ENCODE measurements around the gene ABCC8.

Gene ABCC8

DNA sequence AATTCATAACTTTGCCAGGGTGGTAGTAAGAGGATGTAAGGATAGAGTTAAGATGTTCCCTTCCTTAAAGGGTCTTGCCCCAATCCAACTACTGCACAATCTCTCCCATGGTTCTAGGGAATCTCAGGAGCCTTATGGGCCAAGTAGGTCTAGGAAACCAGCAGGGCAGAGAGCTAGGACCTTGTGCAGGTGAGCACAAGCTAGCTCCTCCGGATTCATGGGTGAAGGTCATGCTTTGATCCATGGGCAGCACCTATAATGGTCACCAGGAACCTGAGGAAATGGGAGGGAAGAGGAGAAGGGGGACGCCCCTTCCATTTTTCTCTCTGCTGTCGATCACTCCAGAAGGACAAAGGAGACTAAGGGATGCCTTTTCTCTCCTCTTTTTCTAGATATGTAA lies 105.0 kb downstream of the ABCC8 start:
- in situ Hi-C loops (cut with MboI; ENCODE audit: low sequenced_read_pairs), result no loop called here

DNA sequence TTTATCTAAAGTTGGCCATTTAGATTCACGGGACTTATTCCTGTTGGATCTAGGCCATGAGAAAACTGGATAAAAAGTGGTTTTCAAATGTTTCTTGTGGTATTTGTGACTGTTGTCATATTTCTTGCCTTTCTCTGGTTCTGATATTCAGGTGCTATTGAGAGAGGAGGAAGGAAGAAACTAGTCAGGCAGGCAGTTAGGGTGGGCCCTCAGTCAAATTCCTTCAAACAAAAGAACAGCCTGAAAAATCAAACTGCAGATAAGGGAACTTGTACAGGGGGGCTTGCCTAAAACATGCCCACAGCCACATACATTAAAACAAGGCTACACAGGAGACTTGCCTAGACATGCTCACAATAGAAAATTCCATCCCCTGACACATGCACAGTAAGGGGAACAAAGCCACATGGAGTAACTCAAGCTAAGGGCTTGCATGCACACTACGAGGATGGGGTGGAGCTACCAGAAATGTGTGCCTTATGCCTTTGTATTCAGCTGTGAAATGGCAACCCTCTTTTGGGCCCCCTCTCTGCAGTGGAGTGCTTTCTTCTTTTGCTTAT lies 106.9 kb downstream of the ABCC8 start:
- in situ Hi-C loops (cut with MboI; ENCODE audit: low sequenced_read_pairs), result no loop called here

DNA sequence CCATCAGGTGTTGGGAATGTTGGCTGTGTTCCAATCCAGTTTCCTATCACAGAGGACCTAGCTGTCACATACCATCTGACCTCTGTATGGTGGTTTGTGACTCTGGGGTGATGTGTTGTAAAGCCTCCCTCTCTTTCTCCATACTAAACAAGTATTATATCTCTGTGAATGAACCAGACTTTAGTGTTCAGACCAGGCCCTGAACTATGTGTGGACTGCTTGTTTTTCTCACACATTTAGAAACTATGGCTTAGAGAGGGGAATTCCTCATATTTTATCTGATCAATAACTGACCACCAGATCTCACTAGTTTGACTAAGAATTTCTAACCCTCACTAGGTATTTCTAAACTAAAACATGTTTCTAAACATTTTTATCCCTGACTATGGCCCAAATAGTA lies 107.6 kb downstream of the ABCC8 start:
- in situ Hi-C loops (cut with MboI; ENCODE audit: low sequenced_read_pairs), result no loop called here

DNA sequence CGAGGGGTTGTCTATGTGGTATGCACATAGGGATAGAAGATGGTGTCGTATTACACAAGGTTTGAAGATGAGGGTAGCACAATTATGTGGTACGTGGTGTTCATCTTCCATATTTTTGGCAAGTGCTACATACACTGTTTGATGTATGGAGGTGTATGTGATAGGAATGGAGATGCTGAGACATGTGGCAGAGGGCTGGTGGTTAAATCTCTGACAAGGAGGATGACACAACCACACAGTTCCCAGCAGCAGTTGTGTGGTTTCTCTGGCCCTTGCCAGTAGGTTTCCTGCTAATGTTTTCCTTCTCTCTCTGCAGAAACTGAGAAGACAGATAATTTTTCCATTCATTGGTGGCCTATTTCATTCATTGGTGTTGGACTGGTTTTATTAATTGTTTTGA lies 108.1 kb downstream of the ABCC8 start:
- in situ Hi-C loops (cut with MboI; ENCODE audit: low sequenced_read_pairs), result no loop called here

DNA sequence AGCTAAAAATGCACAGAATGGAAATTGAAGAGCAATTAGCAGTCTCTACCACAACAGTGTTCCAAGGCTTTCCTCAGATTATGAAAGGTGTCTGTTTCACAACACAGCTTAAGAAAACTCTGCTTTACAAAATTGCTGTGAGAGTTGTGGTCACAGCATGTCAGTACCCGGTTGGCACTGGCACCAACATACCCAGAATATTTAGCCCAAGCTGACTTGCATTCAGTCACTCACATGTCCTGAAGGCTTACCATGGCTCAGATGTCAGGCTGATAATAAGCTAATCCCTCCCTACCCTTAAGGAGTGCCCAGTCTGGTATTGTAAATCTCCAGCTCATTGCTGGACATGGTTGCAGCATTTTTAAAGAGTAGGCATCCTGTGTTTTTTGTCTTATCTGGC lies 110.2 kb downstream of the ABCC8 start:
- in situ Hi-C loops (cut with MboI; ENCODE audit: low sequenced_read_pairs), result no loop called here

DNA sequence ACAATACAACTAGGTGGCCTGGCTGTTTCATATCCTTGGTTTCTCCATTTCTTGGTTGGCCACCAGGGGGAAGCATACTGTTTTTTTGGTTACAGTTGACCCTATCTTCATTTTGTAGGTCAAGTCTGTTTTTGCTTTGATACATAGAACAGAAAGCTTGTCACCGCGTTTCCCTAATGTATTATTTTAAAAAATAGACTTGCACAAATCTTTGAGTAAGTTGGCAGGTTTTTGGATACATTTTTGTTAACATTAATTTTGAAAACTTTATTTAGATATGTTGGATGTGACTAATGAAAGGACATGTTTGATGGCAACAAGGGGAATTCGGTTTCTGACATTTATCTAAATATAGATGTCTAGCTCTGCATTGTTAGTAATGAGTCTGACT lies 122.0 kb downstream of the ABCC8 start:
- in situ Hi-C loops (cut with MboI; ENCODE audit: low sequenced_read_pairs), result no loop called here

DNA sequence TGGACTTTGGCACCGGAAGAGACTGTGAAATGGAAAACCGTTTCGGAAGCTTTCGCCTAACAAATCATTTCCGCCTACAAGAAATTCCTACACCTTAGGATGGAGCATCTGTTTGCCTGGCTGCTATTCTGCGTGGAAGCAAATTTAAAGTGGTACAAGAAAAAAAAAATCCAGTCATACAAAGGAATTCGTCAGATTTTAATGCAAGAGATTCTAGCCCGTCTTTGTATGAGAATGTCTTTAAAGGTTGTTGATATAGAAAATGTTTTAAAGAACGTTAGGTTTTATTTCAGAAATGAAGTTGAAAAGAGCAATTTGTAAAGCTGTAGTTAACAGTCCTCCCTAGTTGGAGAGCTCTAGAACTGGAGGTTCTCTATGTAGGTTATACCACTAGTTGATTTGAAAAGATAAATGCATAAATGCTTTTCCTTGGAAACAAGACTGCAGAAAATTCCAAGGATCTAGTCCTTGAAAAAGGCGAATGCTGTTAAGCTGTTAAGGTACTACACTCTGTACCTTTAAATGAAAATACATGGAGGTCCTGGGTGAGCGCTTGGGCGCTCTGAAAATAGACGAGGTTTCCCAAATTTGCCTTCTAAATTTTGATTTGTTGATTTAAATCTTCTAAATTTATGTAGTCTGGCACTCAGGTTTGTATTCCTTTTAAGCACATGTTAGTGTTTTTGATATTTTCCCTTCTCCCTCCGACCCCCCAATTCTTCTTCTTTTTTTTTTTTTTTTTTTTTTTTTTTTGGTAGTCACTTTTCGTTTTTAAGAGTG lies 122.6 kb downstream of the ABCC8 start:
- in situ Hi-C loops (cut with MboI; ENCODE audit: low sequenced_read_pairs), result no loop called here

DNA sequence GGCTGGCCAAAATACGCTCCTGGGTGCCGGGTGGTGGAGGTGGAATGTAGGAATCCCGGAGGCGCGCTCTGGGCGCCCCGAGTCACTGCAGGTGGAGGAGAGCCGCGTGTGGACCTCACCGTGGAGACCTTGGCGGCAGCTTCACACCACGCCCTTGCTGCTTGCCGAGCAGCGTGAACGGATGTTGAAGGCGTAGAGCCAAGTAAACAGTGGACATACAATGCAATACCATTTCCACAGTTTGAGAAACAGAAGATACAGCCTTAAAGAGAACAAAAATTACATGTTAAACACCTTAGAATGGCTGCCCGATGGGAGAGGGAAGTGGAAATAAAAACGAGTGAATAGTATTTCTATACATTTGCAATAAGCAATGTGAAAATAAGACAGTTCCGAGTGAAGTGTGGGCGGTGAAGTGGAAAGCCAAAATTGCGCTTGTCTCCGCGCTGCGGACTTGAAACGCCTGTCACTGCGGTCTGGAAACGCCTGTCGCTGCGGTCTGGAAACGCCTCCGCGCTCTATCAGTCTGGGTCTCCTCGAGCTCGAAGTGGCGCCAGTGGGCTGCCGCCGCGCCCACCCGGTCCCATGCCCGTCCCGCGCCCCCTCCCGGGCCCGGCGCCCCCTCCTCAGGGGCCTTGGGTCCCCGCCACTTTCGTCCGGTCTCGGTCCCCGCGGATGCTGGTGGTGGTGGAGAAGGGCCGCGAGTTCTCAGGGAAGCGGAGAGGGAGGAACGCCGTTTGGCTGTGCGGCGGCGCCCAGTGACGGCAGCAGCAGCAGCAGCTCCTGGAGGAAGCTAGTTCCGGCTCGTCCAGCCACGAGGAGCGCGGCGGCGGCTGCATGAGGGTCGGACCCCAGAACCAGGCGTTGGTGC lies 123.5 kb downstream of the ABCC8 start:
- in situ Hi-C loops (cut with MboI; ENCODE audit: low sequenced_read_pairs), result no loop called here

DNA sequence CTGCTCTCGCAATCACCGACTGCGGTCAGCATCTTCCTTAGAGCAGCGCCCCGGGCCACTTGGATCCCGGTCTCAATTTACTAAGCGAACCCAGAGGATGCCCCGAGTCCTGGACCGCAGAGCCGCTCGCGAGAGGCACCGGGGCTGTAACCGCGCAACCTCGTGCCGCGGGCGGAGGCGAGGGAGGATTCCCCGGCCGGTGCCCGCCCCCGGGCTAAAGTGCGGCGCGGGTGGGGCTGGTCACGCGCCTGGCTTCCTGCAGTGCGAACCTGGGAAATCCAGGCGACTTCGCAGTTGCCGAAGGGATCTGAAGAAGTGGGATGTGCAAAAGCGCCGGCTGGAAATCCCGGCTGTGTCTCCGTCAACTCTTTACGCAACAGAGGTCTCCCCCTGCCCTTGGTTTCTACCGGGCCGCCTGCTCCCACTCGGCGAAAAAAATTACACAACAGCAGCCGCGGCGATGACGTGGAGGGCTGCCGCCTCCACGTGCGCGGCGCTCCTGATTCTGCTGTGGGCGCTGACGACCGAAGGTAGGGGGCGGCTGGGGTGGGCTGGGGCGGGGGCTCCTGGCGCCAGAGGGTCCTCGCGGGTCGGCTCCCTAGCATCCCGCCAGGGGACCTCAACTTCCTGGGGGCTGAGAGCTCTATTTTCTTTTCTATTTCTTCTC lies 125.0 kb downstream of the ABCC8 start, which contains the start of gene NCR3LG1:
Gene NCR3LG1 (plus strand): TSS at position 291 of the 667 bp plus-strand sequence. CDS start 170 bp downstream, at position 461.
- in situ Hi-C loops (cut with MboI; ENCODE audit: low sequenced_read_pairs), result no loop called here

DNA sequence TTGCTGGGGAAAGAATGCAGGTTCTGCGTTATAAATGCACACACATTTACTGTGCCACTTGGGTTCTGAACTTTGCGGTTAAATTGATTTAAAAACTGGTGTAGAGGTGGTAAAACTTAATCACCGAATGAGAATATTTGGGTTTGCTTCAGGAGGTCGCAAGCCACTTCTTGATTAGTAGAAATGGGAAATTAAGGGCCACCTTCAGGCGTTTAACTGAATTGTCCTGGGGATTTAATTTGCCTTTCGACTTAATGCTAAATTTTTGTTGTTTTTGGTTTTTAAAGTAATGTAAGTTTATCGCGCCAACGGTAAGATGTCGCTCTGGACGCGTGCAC lies 125.5 kb downstream of the ABCC8 start:
- in situ Hi-C loops (cut with MboI; ENCODE audit: low sequenced_read_pairs), result no loop called here

DNA sequence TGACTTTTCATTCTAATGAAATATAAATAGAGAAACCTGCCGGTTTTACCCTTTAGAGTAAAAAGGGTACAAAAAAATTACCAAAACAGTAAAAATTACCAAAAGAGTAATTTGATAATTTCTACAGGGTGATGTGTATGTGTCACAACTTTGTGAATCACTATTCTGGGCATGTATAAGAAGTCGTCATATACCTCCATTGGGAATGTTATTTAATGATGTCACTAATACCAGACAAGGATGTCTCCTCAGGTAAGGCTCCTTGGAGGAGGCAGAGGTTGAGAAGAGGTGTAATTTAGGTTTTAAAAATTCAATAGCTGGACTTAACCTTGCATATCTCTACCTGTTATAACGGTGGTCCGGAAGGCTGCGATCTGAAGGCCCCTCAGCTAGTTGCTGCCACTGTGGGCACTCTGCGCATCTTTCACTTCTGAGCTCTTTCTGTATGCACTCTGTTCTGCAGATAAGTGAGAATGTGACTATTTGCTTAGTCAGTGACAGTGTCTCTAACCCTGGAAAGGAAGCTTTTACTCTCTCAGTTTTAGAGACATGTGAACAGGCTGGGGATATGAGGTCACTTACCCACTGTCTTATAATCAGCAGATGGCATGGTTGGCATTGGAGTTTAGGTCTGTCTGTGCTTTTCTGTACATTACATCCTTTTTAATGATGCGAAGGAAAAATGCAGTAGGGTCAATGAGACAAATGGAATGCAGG lies 126.0 kb downstream of the ABCC8 start:
- in situ Hi-C loops (cut with MboI; ENCODE audit: low sequenced_read_pairs), result no loop called here

DNA sequence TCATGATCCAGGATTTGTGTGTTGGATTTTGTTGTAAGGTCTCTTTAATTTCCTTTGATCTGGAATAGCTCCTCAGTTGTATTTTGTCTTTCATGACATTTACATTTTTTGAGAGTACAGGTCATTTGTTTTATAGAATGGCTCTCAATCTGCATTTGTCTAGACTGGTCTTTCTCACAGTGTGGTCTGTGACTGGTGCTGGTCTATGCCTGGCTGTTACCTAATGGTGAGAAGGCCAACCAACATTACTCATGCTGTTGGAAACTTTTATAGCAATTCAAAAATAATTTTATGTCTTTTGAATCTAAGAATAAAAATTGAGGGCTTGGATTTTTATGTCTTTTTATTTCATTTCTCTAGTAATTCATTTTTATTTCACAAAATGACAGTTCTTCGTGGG lies 129.0 kb downstream of the ABCC8 start:
- in situ Hi-C loops (cut with MboI; ENCODE audit: low sequenced_read_pairs), result no loop called here

DNA sequence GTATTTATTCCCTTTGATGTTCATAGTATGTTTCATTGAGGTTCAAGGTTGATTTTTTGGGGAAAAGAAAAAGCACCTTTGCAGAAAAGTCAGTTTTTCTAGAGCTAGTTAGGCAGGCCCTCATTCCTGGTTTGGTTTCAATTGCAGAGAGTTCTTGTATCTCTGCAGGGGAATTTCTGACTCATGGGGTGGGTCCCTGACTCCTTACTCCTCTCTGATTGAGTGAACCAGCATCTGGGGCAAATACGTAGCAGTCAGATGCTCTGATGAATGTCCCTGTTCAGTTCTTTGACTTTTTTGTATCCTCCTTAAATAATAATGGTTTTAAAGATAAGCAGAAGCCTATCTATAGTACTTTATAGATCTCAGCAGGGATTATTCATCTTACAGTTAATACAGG lies 132.7 kb downstream of the ABCC8 start:
- in situ Hi-C loops (cut with MboI; ENCODE audit: low sequenced_read_pairs), result no loop called here

DNA sequence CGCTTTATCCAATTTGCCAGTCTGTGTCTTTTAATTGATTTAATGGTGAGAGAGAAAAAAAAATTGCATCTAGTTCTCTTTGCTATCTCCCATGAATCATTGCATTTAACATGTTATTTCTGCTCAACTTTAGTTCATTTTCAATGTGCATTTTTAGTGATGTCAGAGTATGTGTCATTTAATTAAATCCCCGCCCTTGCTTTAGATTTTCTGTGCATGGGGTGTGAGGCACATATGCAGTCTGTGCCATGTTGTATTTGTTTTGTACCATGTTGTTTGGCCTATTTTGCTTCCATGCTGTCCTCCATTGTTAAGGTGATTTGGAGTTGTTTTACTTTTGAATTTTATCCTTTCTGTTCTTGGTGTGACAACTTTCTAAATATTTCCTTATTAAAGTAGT lies 133.4 kb downstream of the ABCC8 start:
- in situ Hi-C loops (cut with MboI; ENCODE audit: low sequenced_read_pairs), result no loop called here

Measured in hTERT RPE-1 (cell line).